HepG2 (cell line): Measurements from ENCODE around the gene ANKRD11. TPM values are rescaled to one million over a fixed set of nuclear protein-coding genes. Genes with fewer than 3 reads are reported as not detected.

Experiments
- ARID2 ChIP-seq: sonication (generic); formaldehyde crosslinking; IDR thresholded peaks from 2 replicates; pipeline ENCODE4 v1.8.1; 2022; ENCODE audit warnings: mild to moderate bottlenecking, missing genetic modification reagents, borderline replicate concordance
- ATF4 ChIP-seq, 2 experiments: fragments of 450-650 bp in 1 of 2; sonication (generic) in 1 of 2; formaldehyde crosslinking; IDR thresholded peaks; 2 replicates each; pipeline versions ENCODE4 v1.5.0 to v1.8.0; 2020 to 2022; ENCODE audit warnings: mild to moderate bottlenecking in 1 of 2, missing genetic modification reagents in 1 of 2
- CBX2 ChIP-seq, 2 experiments: fragments of 200-600 bp in 1 of 2; sonication (generic); formaldehyde crosslinking in 1 of 2; IDR thresholded peaks; 2 replicates each; pipeline versions ENCODE4 v1.7.0 to v1.8.1; 2018 to 2022; ENCODE audit warnings: low read depth in 2 of 2, low read length in 1 of 2, mild to moderate bottlenecking in 1 of 2, missing genetic modification reagents in 1 of 2
- FIP1L1 ChIP-seq: fragments of 200-400 bp; formaldehyde crosslinking; IDR thresholded peaks from 2 replicates; pipeline ENCODE4 v1.6.1; 2018; ENCODE audit warnings: low read depth, mild to moderate bottlenecking, low read length, moderate library complexity, borderline replicate concordance; ENCODE audit not compliant: insufficient read depth
- HDAC2 ChIP-seq: sonication (generic); formaldehyde crosslinking; IDR thresholded peaks from 2 replicates; pipeline ENCODE4 v1.4.0; 2020; ENCODE audit warnings: missing genetic modification reagents
- JUND ChIP-seq: sonication (generic); formaldehyde crosslinking; IDR thresholded peaks from 2 replicates; pipeline ENCODE4 v1.8.0; 2022; ENCODE audit warnings: mild to moderate bottlenecking, missing genetic modification reagents
- KAT8 ChIP-seq: IDR thresholded peaks from 2 replicates; pipeline ENCODE4 v1.6.1; 2016; ENCODE audit warnings: missing genetic modification reagents, missing compliant biosample characterization
- NCOR1 ChIP-seq: fragments of 200-600 bp; sonication (generic); IDR thresholded peaks from 2 replicates; pipeline ENCODE4 v1.7.0; 2017; ENCODE audit warnings: antibody characterized with exemption, low read length, borderline replicate concordance
- POLR2AphosphoS5 ChIP-seq: IDR thresholded peaks from 2 replicates; pipeline ENCODE4 v1.6.1; 2012; ENCODE audit warnings: low read depth, low read length
- RELA ChIP-seq: sonication (generic); formaldehyde crosslinking; IDR thresholded peaks from 2 replicates; pipeline ENCODE4 v1.4.0; 2020; ENCODE audit warnings: missing genetic modification reagents
- SAP130 ChIP-seq: IDR thresholded peaks from 2 replicates; pipeline ENCODE4 v1.6.1; 2016; ENCODE audit warnings: low read depth
- SP140L ChIP-seq: sonication (generic); formaldehyde crosslinking; IDR thresholded peaks from 2 replicates; pipeline ENCODE4 v1.4.0; 2020; ENCODE audit warnings: missing genetic modification reagents, borderline replicate concordance
- TFDP1 ChIP-seq: IDR thresholded peaks from 2 replicates; pipeline ENCODE4 v1.6.1; 2016; ENCODE audit warnings: missing compliant biosample characterization, missing genetic modification reagents, borderline replicate concordance
- ZBTB8A ChIP-seq: sonication (generic); formaldehyde crosslinking; IDR thresholded peaks from 2 replicates; pipeline ENCODE4 v1.4.0; 2020; ENCODE audit warnings: mild to moderate bottlenecking, low read depth, missing genetic modification reagents, borderline replicate concordance
- ZFP82 ChIP-seq: sonication (generic); formaldehyde crosslinking; IDR thresholded peaks from 2 replicates; pipeline ENCODE4 v1.5.1; 2020; ENCODE audit warnings: mild to moderate bottlenecking, missing genetic modification reagents, borderline replicate concordance
- ZNF143 ChIP-seq: sonication (generic); formaldehyde crosslinking; IDR thresholded peaks from 2 replicates; pipeline ENCODE4 v1.4.0; 2020; ENCODE audit warnings: missing genetic modification reagents
- ZNF281 ChIP-seq: sonication (generic); formaldehyde crosslinking; IDR thresholded peaks from 2 replicates; pipeline ENCODE4 v1.4.0; 2020; ENCODE audit warnings: missing genetic modification reagents, borderline replicate concordance
- polyA plus RNA-seq, 8 experiments: library from polyadenylated mRNA; depleted of rRNA in 3 of 8; stranded (reverse) in 7 of 8; unstranded in 1 of 8; fragments of >200 nt; fragmentation: Illumina TruSeq in 4 of 8; extraction: Trizol in 4 of 8; gene quantifications; 2 replicates each; pipeline versions ENCODE4 v1.2.1 to v1.2.3, GENCODE V29; 2011 to 2016; ENCODE audit warnings: low read depth in 4 of 8, missing spikeins in 1 of 8, mixed read lengths in 1 of 8; ENCODE audit not compliant: insufficient read depth in 1 of 8
- total RNA-seq, 5 experiments: library from RNA; depleted of rRNA; stranded (reverse); fragments of >200 nt; fragmentation: Illumina TruSeq; extraction: Trizol; gene quantifications; 2 replicates each; pipeline ENCODE4 v1.2.3, GENCODE V29; 2016; ENCODE audit warnings: low read depth in 1 of 5
- TF ChIP-seq, protein P1 (sequence below): sonication (generic); formaldehyde crosslinking; IDR thresholded peaks from 2 replicates; pipeline ENCODE4 v1.5.1; 2020; ENCODE audit warnings: mild to moderate bottlenecking, missing genetic modification reagents, moderate library complexity
- TF ChIP-seq, protein P2 (sequence below): IDR thresholded peaks from 2 replicates; pipeline ENCODE4 v1.6.1; 2016; ENCODE audit warnings: low read depth, borderline replicate concordance

ANKRD11 gene
- total and polyA plus RNA-seq, 2 of the 13 experiments (the other 11 are each of a cell fraction or from before 2014, with no cell fraction given): 21.4 to 38.4 TPM

DNA sequence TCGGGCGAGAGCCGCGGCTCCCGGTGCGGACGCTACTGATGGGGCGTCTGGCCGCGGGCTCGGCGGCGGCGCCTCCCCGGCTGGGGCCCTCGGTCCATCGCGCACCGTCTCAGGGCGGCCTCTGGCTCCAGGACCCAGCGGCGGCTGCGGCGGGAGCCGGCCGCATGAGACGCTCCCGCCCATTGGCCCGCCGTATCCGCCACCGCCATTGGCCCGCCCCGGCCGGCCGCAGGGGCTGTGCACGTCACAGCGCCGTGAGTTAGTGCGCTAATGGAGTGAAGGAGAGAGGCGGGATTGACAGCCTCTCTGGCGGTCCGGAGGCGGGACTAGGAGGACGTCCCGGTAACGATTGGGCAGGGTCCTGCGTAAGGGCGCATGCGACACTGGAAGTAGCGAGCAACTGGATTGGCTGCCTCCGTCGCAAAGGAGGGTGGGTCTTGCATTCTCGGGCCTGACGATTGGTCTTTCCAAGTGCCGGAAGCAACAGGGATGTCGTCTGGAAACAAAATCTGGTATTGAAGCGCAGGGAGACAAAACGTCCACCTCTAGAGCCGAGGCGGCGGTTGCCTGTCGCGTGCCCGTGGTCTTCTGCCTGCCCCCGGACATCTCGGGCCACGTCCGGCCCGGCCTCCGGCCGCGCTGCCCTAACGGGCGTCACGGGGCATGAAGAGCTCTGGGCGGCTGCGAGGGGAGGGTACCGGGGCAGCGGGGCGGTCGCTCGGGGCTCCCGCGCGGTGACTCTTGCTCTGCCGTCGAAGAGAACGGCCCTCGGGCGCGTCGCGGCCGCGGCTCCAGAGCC, at the start of gene ANKRD11 (continued):
- peak; percentile 39; the same call in 1 of the 2 replicates for TF ChIP-seq TFDP1 (CRISPR knock-in tag)
- peak; percentile 80 for TF ChIP-seq ZNF143
- TF ChIP-seq CBX2 (IDR thresholded peaks at IDR 0.05; ENCODE audit: low read depth, low read length): no peak
- no peak for TF ChIP-seq CBX2 (CRISPR knock-in tag; IDR thresholded peaks at IDR 0.05; ENCODE audit: low read depth)
- TF ChIP-seq KAT8 (CRISPR knock-in tag): peak; percentile 95
- TF ChIP-seq NCOR1: no peak
- peak; percentile 78; the same call in 1 of the 2 replicates for TF ChIP-seq ZFP82
- 0 out of 2 replicates have a peak, but pooled peaks have one; percentile 32 for TF ChIP-seq ARID2 (CRISPR knock-in tag)
- TF ChIP-seq, protein P1, sequence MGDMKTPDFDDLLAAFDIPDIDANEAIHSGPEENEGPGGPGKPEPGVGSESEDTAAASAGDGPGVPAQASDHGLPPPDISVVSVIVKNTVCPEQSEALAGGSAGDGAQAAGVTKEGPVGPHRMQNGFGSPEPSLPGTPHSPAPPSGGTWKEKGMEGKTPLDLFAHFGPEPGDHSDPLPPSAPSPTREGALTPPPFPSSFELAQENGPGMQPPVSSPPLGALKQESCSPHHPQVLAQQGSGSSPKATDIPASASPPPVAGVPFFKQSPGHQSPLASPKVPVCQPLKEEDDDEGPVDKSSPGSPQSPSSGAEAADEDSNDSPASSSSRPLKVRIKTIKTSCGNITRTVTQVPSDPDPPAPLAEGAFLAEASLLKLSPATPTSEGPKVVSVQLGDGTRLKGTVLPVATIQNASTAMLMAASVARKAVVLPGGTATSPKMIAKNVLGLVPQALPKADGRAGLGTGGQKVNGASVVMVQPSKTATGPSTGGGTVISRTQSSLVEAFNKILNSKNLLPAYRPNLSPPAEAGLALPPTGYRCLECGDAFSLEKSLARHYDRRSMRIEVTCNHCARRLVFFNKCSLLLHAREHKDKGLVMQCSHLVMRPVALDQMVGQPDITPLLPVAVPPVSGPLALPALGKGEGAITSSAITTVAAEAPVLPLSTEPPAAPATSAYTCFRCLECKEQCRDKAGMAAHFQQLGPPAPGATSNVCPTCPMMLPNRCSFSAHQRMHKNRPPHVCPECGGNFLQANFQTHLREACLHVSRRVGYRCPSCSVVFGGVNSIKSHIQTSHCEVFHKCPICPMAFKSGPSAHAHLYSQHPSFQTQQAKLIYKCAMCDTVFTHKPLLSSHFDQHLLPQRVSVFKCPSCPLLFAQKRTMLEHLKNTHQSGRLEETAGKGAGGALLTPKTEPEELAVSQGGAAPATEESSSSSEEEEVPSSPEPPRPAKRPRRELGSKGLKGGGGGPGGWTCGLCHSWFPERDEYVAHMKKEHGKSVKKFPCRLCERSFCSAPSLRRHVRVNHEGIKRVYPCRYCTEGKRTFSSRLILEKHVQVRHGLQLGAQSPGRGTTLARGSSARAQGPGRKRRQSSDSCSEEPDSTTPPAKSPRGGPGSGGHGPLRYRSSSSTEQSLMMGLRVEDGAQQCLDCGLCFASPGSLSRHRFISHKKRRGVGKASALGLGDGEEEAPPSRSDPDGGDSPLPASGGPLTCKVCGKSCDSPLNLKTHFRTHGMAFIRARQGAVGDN (CRISPR knock-in tag): peak; percentile 88
- TF ChIP-seq HDAC2: peak; percentile 51
- TF ChIP-seq SAP130: peak; percentile 99
- TF ChIP-seq ZBTB8A (CRISPR knock-in tag): no peak
- TF ChIP-seq ATF4 (CRISPR knock-in tag; IDR thresholded peaks at IDR 0.05): no peak
- no peak; the same call in 1 of the 2 replicates for TF ChIP-seq RELA (CRISPR knock-in tag)
- TF ChIP-seq POLR2AphosphoS5: peak; percentile 68
- peak; percentile 39; the same call in 1 of the 2 replicates for TF ChIP-seq SP140L (CRISPR knock-in tag)
- TF ChIP-seq JUND (CRISPR knock-in tag): no peak
- TF ChIP-seq FIP1L1: no peak
- TF ChIP-seq, protein P2, sequence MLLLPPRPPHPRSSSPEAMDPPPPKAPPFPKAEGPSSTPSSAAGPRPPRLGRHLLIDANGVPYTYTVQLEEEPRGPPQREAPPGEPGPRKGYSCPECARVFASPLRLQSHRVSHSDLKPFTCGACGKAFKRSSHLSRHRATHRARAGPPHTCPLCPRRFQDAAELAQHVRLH (CRISPR knock-in tag): peak; percentile 61; the same call in 1 of the 2 replicates
- TF ChIP-seq ZNF281: no peak
